CD4-positive, alpha-beta T cell treated with Interleukin-17A for 1 hour (primary cell): ENCODE data around the gene ANKRD33B.
"Not testable (repeated sequence)": the region's sequence is repeated elsewhere in the genome, so short reads cannot be mapped to it uniquely, and the experiment has no call there.

Experiments
- DNase-seq: peaks from one replicate; pipeline ENCODE4 v3.0.0-alpha.2; 2020

ANKRD33B gene

GRCh38 chr5:10563945-10564837 is at the start of gene ANKRD33B:
ANKRD33B (plus strand) TSS chr5:10564070; CDS start chr5:10564468, 398 bp downstream.
- DNase-seq = peak; percentile 83

- not testable (repeated sequence) for DNase-seq
Measured at GRCh38 chr5:10514572-10514971, 49.3 kb upstream of the ANKRD33B start.

GRCh38 chr5:10515492-10515891 is 48.4 kb upstream of the ANKRD33B start:
- DNase-seq = no peak

GRCh38 chr5:10518347-10518746 is 45.5 kb upstream of the ANKRD33B start:
- no peak for DNase-seq

GRCh38 chr5:10519729-10520128 is 44.1 kb upstream of the ANKRD33B start:
- no peak for DNase-seq

GRCh38 chr5:10520706-10521105 is 43.2 kb upstream of the ANKRD33B start:
- no peak for DNase-seq

GRCh38 chr5:10521466-10522223 is 42.2 kb upstream of the ANKRD33B start:
- no peak for DNase-seq

- DNase-seq = no peak
Measured at GRCh38 chr5:10522224-10522611, 41.7 kb upstream of the ANKRD33B start.

- no peak for DNase-seq
Measured at GRCh38 chr5:10524376-10525123, 39.3 kb upstream of the ANKRD33B start.

GRCh38 chr5:10525124-10525495 is 38.8 kb upstream of the ANKRD33B start:
- DNase-seq = no peak

- no peak for DNase-seq
Measured at GRCh38 chr5:10527281-10527950, 36.5 kb upstream of the ANKRD33B start.

- no peak for DNase-seq
Measured at GRCh38 chr5:10528056-10528816, 35.6 kb upstream of the ANKRD33B start.

GRCh38 chr5:10528827-10529226 is 35.0 kb upstream of the ANKRD33B start:
- DNase-seq = no peak

- DNase-seq = no peak
Measured at GRCh38 chr5:10530601-10531320, 33.1 kb upstream of the ANKRD33B start.

GRCh38 chr5:10532421-10532820 is 31.4 kb upstream of the ANKRD33B start:
- no peak for DNase-seq

GRCh38 chr5:10533226-10533625 is 30.6 kb upstream of the ANKRD33B start:
- peak; percentile 12 for DNase-seq

- no peak for DNase-seq
Measured at GRCh38 chr5:10534561-10535530, 29.0 kb upstream of the ANKRD33B start.

- no peak for DNase-seq
Measured at GRCh38 chr5:10536511-10536910, 27.4 kb upstream of the ANKRD33B start.

- DNase-seq = peak; percentile 3
Measured at GRCh38 chr5:10536931-10537579, 26.8 kb upstream of the ANKRD33B start.
